ENCODE measurements around the gene ATP1A2. TPM values are rescaled to one million over a fixed set of nuclear protein-coding genes. Genes with fewer than 3 reads are reported as not detected.

The ATP1A2 gene
- total and polyA plus RNA-seq, 2 donors (not counting 1 experiment from before 2014, with no cell fraction given): not detected

DNA sequence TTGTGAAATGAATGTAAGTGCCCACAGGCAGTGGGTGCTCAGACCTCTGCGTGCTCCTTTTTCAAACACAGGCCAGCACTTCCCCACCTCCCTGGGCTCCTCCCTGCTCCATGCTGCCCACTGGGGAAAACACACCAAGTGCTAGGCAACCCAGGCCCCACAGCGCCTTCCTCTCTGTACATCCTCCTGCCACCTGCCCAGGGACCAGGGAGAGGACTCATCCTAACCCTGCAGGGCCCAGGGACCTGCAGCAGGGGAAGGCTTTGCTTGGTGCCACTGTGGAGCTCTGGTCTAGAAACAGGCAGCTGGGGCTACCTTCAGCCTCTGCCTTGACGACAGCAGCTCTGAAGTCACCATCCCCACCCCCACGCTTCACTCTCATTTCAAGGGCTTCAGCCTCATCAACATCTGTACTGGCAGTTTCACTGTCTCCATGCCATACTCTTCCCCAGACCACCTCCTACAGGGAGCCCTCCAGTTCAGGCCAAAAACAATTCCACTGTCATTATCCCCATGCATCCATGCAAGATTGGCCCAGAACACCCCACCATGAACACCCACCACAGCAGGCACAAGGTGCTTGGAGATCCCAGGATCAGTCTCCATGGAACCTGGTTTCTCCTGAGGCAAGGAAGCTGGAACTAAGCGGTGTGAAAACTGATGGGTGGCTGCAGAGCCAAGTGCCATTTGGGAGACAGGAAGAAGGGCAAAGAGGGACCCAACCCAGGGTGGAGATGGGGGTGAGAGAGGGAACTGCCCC lies 18.2 kb upstream of the ATP1A2 start:
- H3K9me3 ChIP-seq (ENCODE audit: control extremely low read depth in 1 of 3, control insufficient read depth in 2 of 3, insufficient read depth in 1 of 3, low read length in 2 of 3): no peaks in the 10 kb centered on the region
- peak; percentile 34 for DNase-seq
- peaks cover 36% of the 10 kb centered on the region for H3K79me2 ChIP-seq (ENCODE audit: control insufficient read depth, insufficient read depth, low read length)
- peaks cover 3 to 33% of the 10 kb centered on the region in 2 experiments for H3K36me3 ChIP-seq (replicated peaks in 1 of 2; ENCODE audit: control extremely low read depth in 1 of 2, control insufficient read depth in 1 of 2, extremely low read depth in 1 of 2, insufficient read depth in 2 of 2, low read length in 1 of 2)
- Mint-ChIP-seq H3K9me3 (ENCODE audit: insufficient read depth) (no peaks in the 10 kb centered on the region), H3K27ac (peak overlapping the region; percentile 91), H3K4me1 (peaks cover 47% of the 10 kb centered on the region), H3K4me3 (peak overlapping the region; percentile 94), H3K27me3 (no peaks in the 10 kb centered on the region)
- intact Hi-C loops (cut with micrococcal nuclease): loop anchor here (5.0 to 10.0 kb wide), 2 partner anchors 175 to 1297 kb away; no protein-coding TSS in a partner anchor
- H3K4me1 ChIP-seq (ENCODE audit: control insufficient read depth in 2 of 2, insufficient read depth in 2 of 2, low read length in 2 of 2): peaks cover 33 to 45% of the 10 kb centered on the region in 2 donors
- TF ChIP-seq EZH2 (IDR thresholded peaks at IDR 0.05; ENCODE audit: borderline replicate concordance, insufficient read depth, low read depth, low read length, poor library complexity, severe bottlenecking): no peak
- TF ChIP-seq, protein P1, sequence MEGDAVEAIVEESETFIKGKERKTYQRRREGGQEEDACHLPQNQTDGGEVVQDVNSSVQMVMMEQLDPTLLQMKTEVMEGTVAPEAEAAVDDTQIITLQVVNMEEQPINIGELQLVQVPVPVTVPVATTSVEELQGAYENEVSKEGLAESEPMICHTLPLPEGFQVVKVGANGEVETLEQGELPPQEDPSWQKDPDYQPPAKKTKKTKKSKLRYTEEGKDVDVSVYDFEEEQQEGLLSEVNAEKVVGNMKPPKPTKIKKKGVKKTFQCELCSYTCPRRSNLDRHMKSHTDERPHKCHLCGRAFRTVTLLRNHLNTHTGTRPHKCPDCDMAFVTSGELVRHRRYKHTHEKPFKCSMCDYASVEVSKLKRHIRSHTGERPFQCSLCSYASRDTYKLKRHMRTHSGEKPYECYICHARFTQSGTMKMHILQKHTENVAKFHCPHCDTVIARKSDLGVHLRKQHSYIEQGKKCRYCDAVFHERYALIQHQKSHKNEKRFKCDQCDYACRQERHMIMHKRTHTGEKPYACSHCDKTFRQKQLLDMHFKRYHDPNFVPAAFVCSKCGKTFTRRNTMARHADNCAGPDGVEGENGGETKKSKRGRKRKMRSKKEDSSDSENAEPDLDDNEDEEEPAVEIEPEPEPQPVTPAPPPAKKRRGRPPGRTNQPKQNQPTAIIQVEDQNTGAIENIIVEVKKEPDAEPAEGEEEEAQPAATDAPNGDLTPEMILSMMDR (IDR thresholded peaks at IDR 0.05): no peak
- peak overlapping the region; percentile 93 for H3K4me2 ChIP-seq (replicated peaks; ENCODE audit: low read depth, low read length, poor library complexity, severe bottlenecking)
- no peak for ATAC-seq (ENCODE audit: low read depth)
- H3K27me3 ChIP-seq (replicated peaks in 1 of 4; ENCODE audit: control extremely low read depth in 1 of 4, control insufficient read depth in 3 of 4, insufficient read depth in 4 of 4, low read length in 3 of 4): no peaks in the 10 kb centered on the region
- POLR2A ChIA-PET: interaction anchor here (1.4 to 2.0 kb wide), 4 partner anchors 10 to 194 kb away, joined by 3 to 6 read pairs (median 4); partner anchors contain the start of genes DCAF8 and TAGLN2
- H3K9ac ChIP-seq (ENCODE audit: low read length): peak overlapping the region; percentile 94
- peak overlapping the region; percentile 19 to 90 (median 83) for H3K4me3 ChIP-seq (ENCODE audit: control extremely low read depth in 1 of 5, extremely low read depth in 1 of 5, insufficient read depth in 1 of 5, low read depth in 2 of 5, low read length in 4 of 5)
- H3K27ac ChIP-seq (ENCODE audit: low read length in 2 of 2): peak overlapping the region; percentile 70 to 83
- peaks cover 53% of the 10 kb centered on the region for H4K20me1 ChIP-seq (ENCODE audit: control insufficient read depth, insufficient read depth, low read length, poor library complexity, severe bottlenecking)
- CTCF ChIA-PET: interaction anchor here (0.8 to 6.5 kb wide), 7 partner anchors 12 to 194 kb away, joined by 3 to 60 read pairs (median 5); no protein-coding TSS in a partner anchor
- 79% methylated on average over 5 of the region's 5 CpGs for WGBS (ENCODE audit: insufficient coverage)
- H2AFZ ChIP-seq (ENCODE audit: insufficient read depth, low read depth, low read length, poor library complexity, severe bottlenecking): peak overlapping the region; percentile 78
